ENCODE results near the gene HK2.

The HK2 gene

GRCh38 chr2:74927621-74928020 lies 93.7 kb downstream of the HK2 start:
- TF ChIP-seq EZH2 (optimal IDR thresholded peaks at IDR 0.05; ENCODE audit: low read depth, low read length) (no peak), CTCF (IDR thresholded peaks at IDR 0.05; ENCODE audit: low read length) (no peak), EZH2phosphoT487 (IDR thresholded peaks at IDR 0.05; ENCODE audit: low read length) (no peak)
- H2AFZ ChIP-seq (ENCODE audit: low read length), result no peak overlapping the region
- DNase-seq, result peak; percentile 39
- H3K36me3 ChIP-seq (replicated peaks; ENCODE audit: insufficient read depth, low read length), result no peaks in the 10 kb centered on the region
- no peaks in the 10 kb centered on the region for H3K9me2 ChIP-seq (replicated peaks; ENCODE audit: insufficient read depth, low read length)
- no peaks in the 10 kb centered on the region for H3F3A ChIP-seq (ENCODE audit: insufficient read depth, low read length)
- H3K4me3 ChIP-seq (ENCODE audit: low read length), result no peak overlapping the region
- no peak overlapping the region for H3K9ac ChIP-seq (ENCODE audit: low read length)
- H3K27ac ChIP-seq (ENCODE audit: low read length), result no peak overlapping the region
- no peaks in the 10 kb centered on the region for H4K20me1 ChIP-seq (ENCODE audit: insufficient read depth, low read length)
- H3K79me2 ChIP-seq (ENCODE audit: low read length), result no peaks in the 10 kb centered on the region
- peaks cover 5% of the 10 kb centered on the region; the same call in 1 of the 2 replicates for H3K4me1 ChIP-seq (ENCODE audit: low read length)
- H3K4me2 ChIP-seq (ENCODE audit: low read depth, low read length), result no peak overlapping the region
- no peaks in the 10 kb centered on the region for H3K9me3 ChIP-seq (replicated peaks; ENCODE audit: insufficient read depth, low read length)
- H3K27me3 ChIP-seq (replicated peaks; ENCODE audit: insufficient read depth, low read length), result no peaks in the 10 kb centered on the region

GRCh38 chr2:74930811-74931486 lies 97.0 kb downstream of the HK2 start:
- Histone ChIP-seq H3K4me1 (ENCODE audit: low read length) (peaks cover 5% of the 10 kb centered on the region; the same call in 1 of the 2 replicates), H3K9me2 (replicated peaks; ENCODE audit: insufficient read depth, low read length) (no peaks in the 10 kb centered on the region), H4K20me1 (ENCODE audit: insufficient read depth, low read length) (no peaks in the 10 kb centered on the region), H3K27ac (ENCODE audit: low read length) (no peak overlapping the region), H3K79me2 (ENCODE audit: low read length) (no peaks in the 10 kb centered on the region), H3K9ac (ENCODE audit: low read length) (no peak overlapping the region), H3K36me3 (replicated peaks; ENCODE audit: insufficient read depth, low read length) (no peaks in the 10 kb centered on the region), H3F3A (ENCODE audit: insufficient read depth, low read length) (no peaks in the 10 kb centered on the region), H2AFZ (ENCODE audit: low read length) (no peak overlapping the region), H3K4me2 (ENCODE audit: low read depth, low read length) (no peak overlapping the region), H3K27me3 (replicated peaks; ENCODE audit: insufficient read depth, low read length) (no peaks in the 10 kb centered on the region), H3K9me3 (replicated peaks; ENCODE audit: insufficient read depth, low read length) (no peaks in the 10 kb centered on the region), H3K4me3 (ENCODE audit: low read length) (no peak overlapping the region)
- no peak for DNase-seq
- TF ChIP-seq EZH2 (optimal IDR thresholded peaks at IDR 0.05; ENCODE audit: low read depth, low read length) (no peak), EZH2phosphoT487 (IDR thresholded peaks at IDR 0.05; ENCODE audit: low read length) (no peak), CTCF (IDR thresholded peaks at IDR 0.05; ENCODE audit: low read length) (no peak)

- no peaks in the 10 kb centered on the region for H3K9me3 ChIP-seq (replicated peaks; ENCODE audit: insufficient read depth, low read length)
- H3K4me3 ChIP-seq (ENCODE audit: low read length), result no peak overlapping the region
- H3K27ac ChIP-seq (ENCODE audit: low read length), result no peak overlapping the region
- no peak overlapping the region for H3K9ac ChIP-seq (ENCODE audit: low read length)
- no peaks in the 10 kb centered on the region for H3K79me2 ChIP-seq (ENCODE audit: low read length)
- H3K9me2 ChIP-seq (replicated peaks; ENCODE audit: insufficient read depth, low read length), result no peaks in the 10 kb centered on the region
- H3K4me2 ChIP-seq (ENCODE audit: low read depth, low read length), result no peak overlapping the region
- no peak overlapping the region for H2AFZ ChIP-seq (ENCODE audit: low read length)
- no peaks in the 10 kb centered on the region for H4K20me1 ChIP-seq (ENCODE audit: insufficient read depth, low read length)
- H3K4me1 ChIP-seq (ENCODE audit: low read length), result peaks cover 5% of the 10 kb centered on the region; the same call in 1 of the 2 replicates
- H3K27me3 ChIP-seq (replicated peaks; ENCODE audit: insufficient read depth, low read length), result no peaks in the 10 kb centered on the region
- H3F3A ChIP-seq (ENCODE audit: insufficient read depth, low read length), result no peaks in the 10 kb centered on the region
- H3K36me3 ChIP-seq (replicated peaks; ENCODE audit: insufficient read depth, low read length), result no peaks in the 10 kb centered on the region
- DNase-seq, result no peak
- TF ChIP-seq CTCF (IDR thresholded peaks at IDR 0.05; ENCODE audit: low read length) (no peak), EZH2phosphoT487 (IDR thresholded peaks at IDR 0.05; ENCODE audit: low read length) (no peak), EZH2 (optimal IDR thresholded peaks at IDR 0.05; ENCODE audit: low read depth, low read length) (no peak)
These were observed 98.0 kb downstream of the HK2 start for GRCh38 chr2:74931940-74932339.

Data from MM.1S (cell line).